Body of pancreas (tissue), 4 donors: Measurements from ENCODE around the gene CD151.

Source experiments
- CTCF ChIP-seq, 7 experiments: fragments of 450-650 bp in 4 of 7; fragments of 200-600 bp in 3 of 7; sonication (generic) in 3 of 7; IDR thresholded peaks; one replicate each; pipeline ENCODE4 v1.5.1; 2016 to 2019; ENCODE audit warnings: antibody characterized with exemption in 7 of 7
- POLR2A ChIP-seq, 3 donors: fragments of 450-650 bp; IDR thresholded peaks; one replicate each; pipeline ENCODE4 v1.6.1; 2016; ENCODE audit warnings: antibody characterized with exemption in 3 of 3, mild to moderate bottlenecking in 2 of 3

- TF ChIP-seq CTCF (IDR thresholded peaks at IDR 0.05) (no peak), POLR2A (IDR thresholded peaks at IDR 0.05) (no peak)
These were observed 21.1 kb upstream of the CD151 start for GRCh38 chr11:811446-812245.
